Measurements from ENCODE around the gene FASTK.

Gene FASTK

DNA sequence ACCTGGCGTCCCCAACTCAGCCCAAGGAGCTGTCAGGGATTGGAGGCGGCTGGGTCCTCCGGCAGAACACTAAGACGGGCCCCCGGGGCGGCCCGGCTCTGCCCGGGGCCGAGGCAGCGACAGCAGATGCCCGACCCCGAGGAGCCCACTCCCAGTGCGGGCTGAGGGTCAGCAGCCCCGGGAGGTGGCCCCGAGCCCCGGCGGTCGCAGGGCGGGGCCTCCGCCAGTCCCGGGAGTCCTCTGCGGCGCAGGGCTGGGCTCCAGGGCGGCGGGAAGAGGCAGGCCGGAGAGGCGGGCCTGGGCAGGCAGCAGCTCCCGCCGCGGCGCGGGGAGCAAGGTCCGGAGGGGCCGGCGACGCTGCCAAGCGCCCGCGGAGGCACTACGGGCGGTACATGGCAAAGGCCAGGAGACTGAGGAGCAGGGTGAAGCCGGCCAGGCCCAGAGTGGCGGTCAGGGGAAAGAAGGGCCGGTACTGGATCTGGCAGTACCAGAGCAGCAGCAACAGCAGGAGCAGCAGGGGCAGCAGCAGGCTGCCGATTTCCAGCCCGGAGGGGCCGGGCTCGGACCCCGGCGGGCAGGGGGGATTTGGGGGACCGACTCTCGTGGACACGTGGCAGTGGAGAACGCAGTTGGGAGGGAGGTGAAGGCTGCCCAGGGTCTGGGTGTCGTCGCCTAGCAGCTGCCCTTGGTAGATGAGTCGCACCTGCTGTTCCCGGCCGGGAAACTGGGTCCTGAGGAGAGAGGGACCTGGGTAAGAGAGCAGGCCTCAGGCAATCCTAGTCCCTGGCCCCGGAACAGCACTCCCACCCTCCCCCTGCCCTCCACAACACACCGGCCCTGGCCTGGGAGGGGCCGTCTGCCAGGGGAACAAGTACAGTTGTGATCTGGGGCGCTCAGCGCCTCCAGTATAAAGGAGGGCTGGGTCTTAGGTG is 827 bp upstream of the FASTK start:
- DNase-seq (ENCODE audit: low read depth), result no peak

DNA sequence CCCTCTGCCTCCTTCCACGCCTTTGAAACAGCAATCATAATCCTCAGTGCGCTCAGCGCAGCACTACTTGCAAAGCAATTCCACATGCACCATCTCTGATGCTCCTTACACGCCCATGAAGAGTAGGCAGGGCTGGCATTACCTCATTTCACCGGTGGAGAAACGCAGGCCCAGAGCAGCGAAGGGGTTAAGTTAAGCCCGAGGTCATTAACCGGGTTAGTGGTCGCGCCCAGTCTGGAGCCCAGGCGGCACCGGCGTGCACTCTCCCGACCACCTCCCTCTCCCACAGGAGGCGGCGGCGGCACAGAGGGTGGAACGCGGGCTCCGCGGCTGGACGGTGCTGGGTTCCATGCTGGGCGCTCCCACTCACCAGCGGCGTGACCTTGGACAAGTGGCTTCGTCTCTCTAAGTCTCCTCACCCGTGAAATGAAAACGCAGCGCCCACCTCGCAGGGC is 515 bp downstream of the FASTK start:
- DNase-seq (ENCODE audit: low read depth), result no peak
- H3K4me3 ChIP-seq (ENCODE audit: low read depth, low read length), result peak overlapping the region; percentile 81
- TF ChIP-seq, protein P1, sequence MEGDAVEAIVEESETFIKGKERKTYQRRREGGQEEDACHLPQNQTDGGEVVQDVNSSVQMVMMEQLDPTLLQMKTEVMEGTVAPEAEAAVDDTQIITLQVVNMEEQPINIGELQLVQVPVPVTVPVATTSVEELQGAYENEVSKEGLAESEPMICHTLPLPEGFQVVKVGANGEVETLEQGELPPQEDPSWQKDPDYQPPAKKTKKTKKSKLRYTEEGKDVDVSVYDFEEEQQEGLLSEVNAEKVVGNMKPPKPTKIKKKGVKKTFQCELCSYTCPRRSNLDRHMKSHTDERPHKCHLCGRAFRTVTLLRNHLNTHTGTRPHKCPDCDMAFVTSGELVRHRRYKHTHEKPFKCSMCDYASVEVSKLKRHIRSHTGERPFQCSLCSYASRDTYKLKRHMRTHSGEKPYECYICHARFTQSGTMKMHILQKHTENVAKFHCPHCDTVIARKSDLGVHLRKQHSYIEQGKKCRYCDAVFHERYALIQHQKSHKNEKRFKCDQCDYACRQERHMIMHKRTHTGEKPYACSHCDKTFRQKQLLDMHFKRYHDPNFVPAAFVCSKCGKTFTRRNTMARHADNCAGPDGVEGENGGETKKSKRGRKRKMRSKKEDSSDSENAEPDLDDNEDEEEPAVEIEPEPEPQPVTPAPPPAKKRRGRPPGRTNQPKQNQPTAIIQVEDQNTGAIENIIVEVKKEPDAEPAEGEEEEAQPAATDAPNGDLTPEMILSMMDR (IDR thresholded peaks at IDR 0.05; ENCODE audit: low read depth, low read length, missing control alignments), result no peak

More for the DNA sequence above, 827 bp upstream of the FASTK start:
- peak overlapping the region; percentile 81 for H3K4me3 ChIP-seq (ENCODE audit: low read depth, low read length)
- TF ChIP-seq, protein P1 (IDR thresholded peaks at IDR 0.05; ENCODE audit: low read depth, low read length, missing control alignments), result no peak

DNA sequence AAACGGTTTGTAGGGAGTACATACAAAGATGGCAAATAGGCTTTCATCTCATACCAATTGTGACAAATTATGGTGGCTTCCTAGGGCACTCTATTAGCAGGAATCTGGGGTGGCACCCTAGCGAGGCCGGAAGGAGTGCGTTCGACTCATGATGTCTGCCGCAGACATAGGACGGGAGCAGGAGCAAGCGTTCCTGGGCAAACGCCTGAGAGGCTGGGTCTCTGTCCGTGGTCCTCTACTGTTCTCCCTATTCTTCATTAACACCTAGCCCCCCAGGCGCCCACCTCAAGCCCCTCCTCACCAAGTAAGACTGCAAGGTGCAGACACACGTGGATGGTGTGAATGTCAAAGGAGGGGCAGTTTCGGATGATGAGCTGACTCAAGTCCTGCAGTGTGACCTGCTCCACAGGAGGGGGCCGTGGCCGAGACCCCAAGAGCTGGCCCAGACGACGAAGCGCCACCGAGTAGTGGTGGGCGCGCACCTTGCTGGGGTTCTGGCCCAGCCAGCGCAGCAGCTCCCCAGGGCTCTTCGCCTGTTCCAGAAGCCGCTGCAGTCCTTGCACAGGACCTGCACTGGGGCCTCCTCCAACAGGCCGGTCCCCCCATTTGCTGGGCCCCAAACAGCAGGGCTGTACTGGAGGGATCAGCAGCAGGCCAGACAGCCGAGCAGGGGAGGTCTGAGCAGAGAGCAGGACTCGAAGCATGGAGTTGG is 1.3 kb downstream of the FASTK start:
- no peak for DNase-seq (ENCODE audit: low read depth)
- TF ChIP-seq, protein P1 (IDR thresholded peaks at IDR 0.05; ENCODE audit: low read depth, low read length, missing control alignments), result no peak
- H3K4me3 ChIP-seq (ENCODE audit: low read depth, low read length), result peak overlapping the region; percentile 81

DNA sequence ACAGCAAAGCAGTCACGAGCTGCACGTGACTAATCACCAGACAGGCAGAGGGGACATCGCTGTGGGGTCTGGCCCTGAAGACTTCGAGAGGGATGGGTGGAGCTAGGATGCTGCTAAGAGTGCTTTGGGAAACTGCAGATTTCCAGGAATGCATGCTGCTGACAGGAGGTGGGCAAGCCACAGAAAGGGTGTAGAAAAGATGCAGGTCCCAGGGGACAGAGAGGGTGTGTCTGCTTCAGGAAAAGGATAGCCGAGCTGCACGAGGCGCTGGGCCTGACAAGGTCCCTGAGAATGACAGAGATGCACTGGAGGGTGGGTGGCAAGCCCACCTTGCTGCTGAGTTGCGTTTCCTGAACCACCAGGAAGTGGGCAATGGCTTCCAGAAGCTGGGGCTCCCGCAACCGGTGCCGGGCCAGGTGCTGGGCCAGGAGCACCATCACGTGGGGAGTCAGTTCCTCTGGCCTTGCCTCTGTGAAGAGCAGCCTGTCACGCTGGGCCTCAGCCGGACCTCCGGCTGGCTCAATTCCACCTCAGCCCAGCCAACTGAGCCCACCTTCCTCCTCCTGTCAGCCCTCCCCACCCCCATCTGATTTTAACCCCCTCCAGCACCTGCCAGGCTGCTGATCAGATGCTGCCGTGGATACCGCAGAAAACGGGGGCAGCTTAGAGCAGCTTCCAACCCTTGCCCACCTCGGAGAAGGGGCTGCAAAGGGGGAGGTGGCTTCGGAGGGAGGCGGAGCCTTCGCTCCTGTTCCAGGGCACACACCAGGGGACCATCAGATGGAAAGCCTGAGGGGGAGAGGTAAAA is 2.2 kb downstream of the FASTK start:
- no peak overlapping the region for H3K4me3 ChIP-seq (ENCODE audit: low read depth, low read length)
- no peak for DNase-seq (ENCODE audit: low read depth)
- TF ChIP-seq, protein P1 (IDR thresholded peaks at IDR 0.05; ENCODE audit: low read depth, low read length, missing control alignments), result no peak

DNA sequence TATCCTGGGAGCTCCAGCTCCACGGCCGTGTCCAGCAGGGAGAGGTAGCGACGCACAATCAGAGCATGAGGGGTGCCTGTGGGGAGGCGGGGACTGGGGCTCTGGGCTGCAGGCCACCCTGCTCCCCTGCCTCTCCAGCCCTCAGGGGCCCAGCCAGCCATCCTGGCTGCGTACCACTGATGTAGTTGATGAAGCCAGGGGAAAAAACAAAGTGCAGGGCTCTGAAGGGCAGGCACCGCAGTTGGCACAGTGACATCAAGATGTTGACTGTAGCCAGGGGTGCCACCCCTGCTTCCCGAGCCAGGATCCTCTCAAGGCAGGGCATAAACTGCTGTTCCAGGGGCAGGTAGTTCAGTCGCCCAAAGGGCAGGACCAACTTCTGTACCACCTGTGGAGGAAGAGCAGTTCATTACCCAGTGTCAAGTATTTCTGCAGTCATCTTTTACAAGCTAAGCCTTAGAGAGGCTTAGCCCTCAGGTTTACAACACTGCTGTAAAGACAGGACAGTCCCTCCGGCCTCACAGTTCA is 2.8 kb downstream of the FASTK start:
- TF ChIP-seq, protein P1 (IDR thresholded peaks at IDR 0.05; ENCODE audit: low read depth, low read length, missing control alignments), result no peak
- DNase-seq (ENCODE audit: low read depth), result no peak
- no peak overlapping the region for H3K4me3 ChIP-seq (ENCODE audit: low read depth, low read length)

All from GM12864 (cell line).